GM18951 (cell line): Measurements from ENCODE around the gene MCC.

ENCODE experiments used
- POLR2A ChIP-seq: IDR thresholded peaks from 4 replicates; pipeline ENCODE4 v1.6.1; 2011; ENCODE audit warnings: mild to moderate bottlenecking; ENCODE audit not compliant: insufficient read length, insufficient read depth; ENCODE audit errors: extremely low read depth
- in situ Hi-C: fragments of 300-500 bp; cut with MboI; formaldehyde crosslinking; loops from one replicate; pipeline ENCODE4 v1.12.0; 2022; ENCODE audit warnings: low sequenced_read_pairs, mixed read lengths, inconsistent platforms; ENCODE audit not compliant: unreplicated experiment

Gene MCC

DNA sequence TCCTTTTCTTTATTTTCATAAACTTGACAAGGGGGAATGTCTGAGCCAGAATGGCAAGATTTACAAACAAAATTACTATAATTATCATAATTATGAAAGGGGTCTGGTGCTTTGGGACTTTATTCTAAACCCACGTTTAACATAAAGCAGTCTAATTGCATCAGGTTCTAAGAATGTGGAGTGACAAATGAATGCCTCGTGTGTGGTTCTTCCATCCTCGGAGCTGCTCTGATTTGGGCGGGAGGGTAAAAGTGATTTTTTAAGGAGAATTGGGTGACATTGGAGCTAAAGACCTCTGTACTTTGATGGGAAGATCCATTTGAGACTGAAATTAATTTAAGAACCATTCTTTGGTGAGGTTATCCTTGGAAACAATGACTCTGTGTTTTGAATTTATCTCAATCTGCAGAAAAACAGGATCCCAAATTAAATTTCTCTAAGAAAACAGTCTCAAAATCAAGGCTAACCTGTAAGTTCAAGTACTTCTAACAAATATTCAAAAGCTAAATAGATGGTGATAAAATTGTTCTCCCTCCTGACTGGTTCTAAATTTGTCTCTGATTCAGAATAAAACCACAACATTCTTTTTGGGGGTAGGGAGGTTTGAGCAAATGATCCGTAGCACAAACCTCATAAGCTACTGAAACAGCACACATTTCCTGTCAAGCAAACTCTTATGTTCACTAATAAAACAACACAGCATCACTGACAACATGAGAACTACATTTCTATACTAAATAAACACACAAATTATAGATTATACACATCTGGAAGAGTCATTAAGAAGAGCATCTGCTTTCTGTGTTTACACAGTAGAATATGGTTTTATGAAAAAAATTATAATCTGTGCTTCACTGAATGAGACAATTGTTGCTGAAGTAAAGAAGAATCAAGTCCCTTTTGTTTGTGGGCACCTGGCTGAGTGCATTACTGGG, 426.1 kb downstream of the MCC start:
- in situ Hi-C loops: no loop called here
- no peak for TF ChIP-seq POLR2A

DNA sequence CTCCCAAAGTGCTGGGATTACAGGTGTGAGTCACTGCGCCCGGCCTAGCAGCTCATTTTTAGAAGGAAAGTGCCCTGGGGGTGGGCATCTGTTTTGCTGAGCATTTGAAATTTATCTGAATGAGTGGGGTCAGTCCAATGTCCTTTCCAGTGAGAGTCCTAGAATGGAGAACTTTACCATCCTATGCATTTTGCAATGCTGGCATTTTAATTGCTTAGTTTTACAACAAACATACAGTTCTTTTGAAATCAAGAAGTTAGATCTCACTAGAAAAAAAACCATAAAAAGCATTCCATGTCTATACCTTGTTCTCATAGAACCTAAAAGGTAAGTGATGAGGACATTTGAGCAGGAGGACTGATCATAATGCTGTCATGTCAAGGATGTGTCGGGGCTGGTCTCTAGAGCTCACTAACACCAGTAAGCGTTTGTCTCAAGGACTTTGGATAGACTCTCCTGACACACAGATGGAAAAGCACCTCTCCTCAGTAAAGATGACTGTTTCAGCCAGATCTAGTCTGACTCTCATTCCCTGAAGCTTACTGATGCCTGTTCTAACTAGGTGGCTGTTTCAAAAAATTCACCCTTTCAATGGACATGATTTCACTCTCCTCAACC, 427.7 kb downstream of the MCC start:
- in situ Hi-C loops: no loop called here
- TF ChIP-seq POLR2A: no peak

DNA sequence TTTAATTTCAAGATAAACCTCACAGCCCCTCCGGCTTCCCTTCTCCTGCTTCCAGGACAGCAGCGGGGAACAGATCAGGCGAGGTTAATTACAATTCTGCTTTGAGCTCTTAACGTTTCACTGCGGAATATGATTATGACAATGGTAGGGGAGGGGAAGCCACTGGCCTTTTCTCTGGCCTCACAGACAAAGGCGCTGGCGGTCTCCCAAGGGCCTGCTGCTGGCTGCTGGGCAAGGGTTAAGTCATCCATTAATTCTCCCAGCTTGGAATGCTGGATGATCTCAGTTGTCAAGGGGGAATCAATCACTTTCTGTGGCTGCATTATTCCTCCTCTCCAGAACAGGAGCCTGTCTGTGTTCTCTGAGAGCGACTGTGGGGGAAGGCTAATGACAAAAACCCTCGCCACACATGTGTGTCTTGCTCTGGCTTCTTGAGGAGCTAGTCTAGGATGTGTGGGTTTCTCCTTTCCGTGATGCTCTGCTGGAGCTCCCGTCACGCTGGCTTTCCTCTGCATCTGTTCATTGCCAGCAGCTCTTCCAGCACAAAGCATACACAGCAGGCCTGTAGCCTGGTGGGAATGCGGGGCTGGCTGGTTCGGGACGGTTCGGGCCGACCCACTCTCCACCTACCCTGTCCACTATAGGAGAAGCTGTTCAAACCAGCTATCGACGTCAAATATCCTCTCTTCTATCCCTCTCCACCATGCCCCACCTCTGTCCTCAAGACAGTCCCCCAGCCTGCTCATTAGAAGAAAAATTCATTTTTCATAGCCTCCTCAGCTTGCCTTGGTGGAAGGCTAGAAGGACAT, 428.8 kb downstream of the MCC start:
- no peak for TF ChIP-seq POLR2A
- in situ Hi-C loops: no loop called here

- TF ChIP-seq POLR2A: no peak
- in situ Hi-C loops: no loop called here
These were observed 429.5 kb downstream of the MCC start for GRCh38 chr5:113058706-113059226.

DNA sequence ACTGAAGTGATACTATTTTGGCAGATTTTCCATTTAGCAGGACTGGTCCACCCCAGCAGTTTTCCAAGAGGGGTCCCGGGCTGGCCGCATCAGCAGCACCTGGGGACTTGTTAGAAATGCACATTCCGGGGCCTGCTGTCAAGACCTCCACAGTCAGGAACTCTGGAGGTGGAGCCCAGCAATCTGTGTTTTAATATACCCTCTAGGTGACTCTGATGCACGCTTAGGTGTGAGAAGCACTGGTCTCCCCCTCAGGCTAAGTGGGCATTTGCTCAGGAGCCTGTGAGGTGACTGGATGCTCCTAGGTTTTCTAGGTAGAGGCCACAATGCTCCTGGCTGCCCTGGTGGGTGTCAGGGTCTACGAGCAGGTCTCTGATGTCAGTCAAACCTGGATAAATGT, 430.0 kb downstream of the MCC start:
- in situ Hi-C loops: no loop called here
- no peak for TF ChIP-seq POLR2A

DNA sequence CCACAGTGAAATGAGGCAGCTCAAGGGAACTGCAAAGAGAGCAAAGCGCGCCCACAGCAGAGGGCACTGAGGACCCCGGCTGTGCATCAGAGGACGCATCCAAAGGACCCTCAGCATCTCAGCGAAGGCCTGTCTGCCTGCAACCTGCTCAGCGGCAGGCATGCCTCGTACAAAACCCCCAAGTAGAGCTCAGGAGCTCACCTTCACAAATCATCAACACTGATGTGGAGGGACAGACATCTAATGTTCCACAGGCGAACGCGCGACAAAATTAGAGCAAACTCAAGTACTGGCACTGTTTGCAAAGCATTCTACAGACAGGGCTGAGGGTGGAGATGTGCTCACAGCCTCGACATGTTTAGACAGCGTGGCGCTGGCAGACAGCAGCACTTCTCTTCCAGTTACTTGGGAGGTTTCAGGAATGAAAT, 430.7 kb downstream of the MCC start:
- TF ChIP-seq POLR2A: no peak
- in situ Hi-C loops: no loop called here

- no peak for TF ChIP-seq POLR2A
- in situ Hi-C loops: no loop called here
These were observed 431.3 kb downstream of the MCC start for GRCh38 chr5:113056988-113057387.

GRCh38 chr5:113054899-113055298, 433.4 kb downstream of the MCC start:
- TF ChIP-seq POLR2A: no peak
- in situ Hi-C loops: no loop called here

DNA sequence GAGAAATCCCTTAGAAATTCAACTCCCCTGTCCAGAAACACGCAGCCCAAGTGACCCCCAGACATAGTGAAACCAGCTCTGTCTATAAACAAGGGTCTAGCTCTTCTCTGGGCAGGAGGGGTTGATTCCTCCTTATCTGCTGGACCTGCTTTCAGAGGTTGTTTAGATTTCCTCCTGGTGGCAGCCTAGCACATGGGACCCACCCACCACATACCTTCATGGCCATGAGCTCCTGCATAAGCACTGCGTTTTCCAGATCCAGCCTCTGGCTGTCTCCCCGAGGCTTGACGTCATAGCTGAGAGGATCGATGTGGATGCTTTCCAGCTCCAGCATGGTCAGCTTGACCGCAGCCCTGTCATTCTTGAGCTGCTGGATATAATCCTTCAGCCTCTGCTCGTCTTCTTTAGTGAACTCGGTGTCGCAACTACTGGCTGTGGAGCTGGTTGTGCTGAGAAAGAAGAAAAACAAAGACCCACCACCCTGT, 434.7 kb downstream of the MCC start:
- TF ChIP-seq POLR2A: no peak
- in situ Hi-C loops: no loop called here

- no peak for TF ChIP-seq POLR2A
- in situ Hi-C loops: no loop called here
These were observed 436.0 kb downstream of the MCC start for GRCh38 chr5:113052041-113052795.

DNA sequence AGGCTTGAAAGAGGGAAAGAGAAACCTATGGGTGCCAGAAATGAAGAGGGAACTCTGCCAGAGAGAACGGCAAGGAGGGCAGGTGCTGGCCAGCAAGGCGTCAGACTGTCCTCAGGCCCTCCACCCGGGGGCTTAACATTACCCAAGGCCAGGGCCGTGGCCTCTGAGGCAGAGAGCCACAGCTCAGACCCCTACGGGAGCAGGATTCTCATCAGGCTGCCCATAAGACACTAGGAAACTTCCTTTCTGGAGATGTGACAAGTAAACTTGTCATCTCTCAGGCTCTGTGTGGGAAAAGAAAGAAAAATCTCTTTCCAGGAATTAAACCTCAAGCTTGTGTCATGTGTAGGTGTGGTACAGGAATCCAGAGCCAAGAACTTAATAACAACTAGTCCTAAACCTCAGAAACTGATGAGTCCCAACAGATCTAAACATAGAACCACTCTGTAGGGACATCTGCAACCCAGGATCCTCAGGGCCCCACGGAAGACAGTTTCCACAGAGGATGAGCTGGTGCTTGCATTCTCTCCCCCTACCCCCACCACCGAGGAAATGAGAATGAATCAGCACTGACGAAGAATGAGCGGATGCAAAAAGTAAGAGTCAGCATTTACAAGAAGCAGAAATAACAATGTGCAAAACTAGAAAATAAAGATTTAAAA, 437.4 kb downstream of the MCC start:
- in situ Hi-C loops: no loop called here

GRCh38 chr5:113048931-113049330, 439.3 kb downstream of the MCC start:
- in situ Hi-C loops: no loop called here
- TF ChIP-seq POLR2A: no peak

More for the DNA sequence above, 437.4 kb downstream of the MCC start:
- no peak for TF ChIP-seq POLR2A
